ENCODE data around the gene DPEP2NB. TPM values are rescaled to one million over a fixed set of nuclear protein-coding genes. Genes with fewer than 3 reads are reported as not detected.
"Not testable (repeated sequence)": the region's sequence is repeated elsewhere in the genome, so short reads cannot be mapped to it uniquely, and the experiment has no call there.

DPEP2NB gene
- total RNA-seq, 2 donors from 2014 or later: 0.62 TPM; not detected in 1

- no peaks in the 10 kb centered on the region for H3K27me3 ChIP-seq (replicated peaks; ENCODE audit: insufficient read depth)
- TF ChIP-seq POLR2A (IDR thresholded peaks at IDR 0.05) (no peak), POLR2AphosphoS5 (IDR thresholded peaks at IDR 0.05) (no peak)
- H3K36me3 ChIP-seq: no peaks in the 10 kb centered on the region
- H3K4me1 ChIP-seq (replicated peaks): no peaks in the 10 kb centered on the region
- no peak for DNase-seq (ENCODE audit: low spot score)
- no peak overlapping the region for H3K4me3 ChIP-seq
- WGBS: 62% methylated on average over 5 of the region's 5 CpGs
- no peaks in the 10 kb centered on the region for H3K9me3 ChIP-seq
- H3K27ac ChIP-seq: no peak overlapping the region
- intact Hi-C loops (cut with DNase I): no loop called here
These were observed 38.7 kb downstream of the DPEP2NB start for GRCh38 chr16:67977005-67977404.

GRCh38 chr16:67976205-67976604, 39.5 kb downstream of the DPEP2NB start:
- H3K4me3 ChIP-seq: no peak overlapping the region
- intact Hi-C loops (cut with DNase I): no loop called here
- H3K36me3 ChIP-seq: no peaks in the 10 kb centered on the region
- TF ChIP-seq, protein P1, sequence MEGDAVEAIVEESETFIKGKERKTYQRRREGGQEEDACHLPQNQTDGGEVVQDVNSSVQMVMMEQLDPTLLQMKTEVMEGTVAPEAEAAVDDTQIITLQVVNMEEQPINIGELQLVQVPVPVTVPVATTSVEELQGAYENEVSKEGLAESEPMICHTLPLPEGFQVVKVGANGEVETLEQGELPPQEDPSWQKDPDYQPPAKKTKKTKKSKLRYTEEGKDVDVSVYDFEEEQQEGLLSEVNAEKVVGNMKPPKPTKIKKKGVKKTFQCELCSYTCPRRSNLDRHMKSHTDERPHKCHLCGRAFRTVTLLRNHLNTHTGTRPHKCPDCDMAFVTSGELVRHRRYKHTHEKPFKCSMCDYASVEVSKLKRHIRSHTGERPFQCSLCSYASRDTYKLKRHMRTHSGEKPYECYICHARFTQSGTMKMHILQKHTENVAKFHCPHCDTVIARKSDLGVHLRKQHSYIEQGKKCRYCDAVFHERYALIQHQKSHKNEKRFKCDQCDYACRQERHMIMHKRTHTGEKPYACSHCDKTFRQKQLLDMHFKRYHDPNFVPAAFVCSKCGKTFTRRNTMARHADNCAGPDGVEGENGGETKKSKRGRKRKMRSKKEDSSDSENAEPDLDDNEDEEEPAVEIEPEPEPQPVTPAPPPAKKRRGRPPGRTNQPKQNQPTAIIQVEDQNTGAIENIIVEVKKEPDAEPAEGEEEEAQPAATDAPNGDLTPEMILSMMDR (IDR thresholded peaks at IDR 0.05): no peak
- TF ChIP-seq POLR2AphosphoS5 (IDR thresholded peaks at IDR 0.05) (no peak), POLR2A (IDR thresholded peaks at IDR 0.05) (no peak)
- no peak for DNase-seq (ENCODE audit: low spot score)
- H3K4me1 ChIP-seq (replicated peaks): no peaks in the 10 kb centered on the region
- no peaks in the 10 kb centered on the region for H3K27me3 ChIP-seq (replicated peaks; ENCODE audit: insufficient read depth)
- WGBS: 97% methylated on average over 2 of the region's 2 CpGs
- no peaks in the 10 kb centered on the region for H3K9me3 ChIP-seq
- no peak overlapping the region for H3K27ac ChIP-seq

- Histone ChIP-seq H3K27me3 (replicated peaks; ENCODE audit: insufficient read depth) (no peaks in the 10 kb centered on the region), H3K4me1 (replicated peaks) (no peaks in the 10 kb centered on the region), H3K9me3 (no peaks in the 10 kb centered on the region), H3K4me3 (no peak overlapping the region), H3K36me3 (no peaks in the 10 kb centered on the region), H3K27ac (no peak overlapping the region)
- TF ChIP-seq, protein P1 (IDR thresholded peaks at IDR 0.05): no peak
- no peak for TF ChIP-seq POLR2AphosphoS5 (IDR thresholded peaks at IDR 0.05)
- no peak for TF ChIP-seq POLR2A (IDR thresholded peaks at IDR 0.05)
- DNase-seq (ENCODE audit: low spot score): no peak
- intact Hi-C loops (cut with DNase I): no loop called here
- WGBS: 65% methylated on average over 14 of the region's 14 CpGs
These were observed 40.2 kb downstream of the DPEP2NB start for GRCh38 chr16:67975321-67976105.

DNA sequence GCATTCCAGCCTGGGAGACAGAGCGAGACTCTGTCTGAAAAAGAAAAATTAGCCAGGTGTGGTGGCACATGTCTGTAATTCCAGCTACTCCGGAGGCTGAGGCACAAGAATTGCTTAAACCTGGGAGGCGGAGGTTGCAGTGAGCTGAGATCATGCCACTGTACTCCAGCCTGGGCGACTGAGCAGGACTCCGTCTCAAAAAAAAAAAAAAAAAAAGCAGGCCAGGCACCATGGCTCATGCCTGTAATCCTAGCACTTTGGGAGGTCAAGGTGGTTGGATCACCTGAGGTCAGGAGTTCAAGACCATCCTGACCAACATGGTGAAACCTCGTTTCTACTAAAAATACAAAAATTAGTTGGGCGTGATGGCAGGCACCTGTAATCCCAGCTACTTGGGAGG, 43.4 kb downstream of the DPEP2NB start:
- DNase-seq (ENCODE audit: low spot score); intact Hi-C loops (cut with DNase I): not testable (repeated sequence)

DNA sequence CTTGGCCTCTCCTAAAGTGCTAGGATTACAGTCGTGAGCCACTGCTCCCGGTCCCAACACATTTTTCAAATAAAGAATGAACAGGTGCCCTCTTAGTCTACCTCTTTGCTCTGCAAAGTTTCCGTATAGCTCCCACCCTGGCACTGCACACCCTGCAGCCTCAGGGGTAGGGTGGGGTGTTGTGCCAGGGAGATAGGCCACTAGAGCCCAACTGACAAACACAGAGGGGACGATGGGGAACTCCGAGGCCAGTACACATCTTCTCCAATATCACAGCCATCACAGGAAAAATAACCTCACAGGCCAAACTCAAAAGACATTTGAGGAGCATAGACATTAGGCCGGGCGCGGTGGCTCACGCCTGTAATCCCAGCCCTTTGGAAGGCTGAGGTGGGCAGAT, 44.6 kb downstream of the DPEP2NB start:
- no peak for DNase-seq (ENCODE audit: low spot score)
- Histone ChIP-seq H3K9me3 (no peaks in the 10 kb centered on the region), H3K4me1 (replicated peaks) (peaks cover 8% of the 10 kb centered on the region), H3K4me3 (no peak overlapping the region), H3K27ac (no peak overlapping the region), H3K36me3 (no peaks in the 10 kb centered on the region), H3K27me3 (replicated peaks; ENCODE audit: insufficient read depth) (no peaks in the 10 kb centered on the region)
- WGBS: 94% methylated on average over 9 of the region's 9 CpGs
- intact Hi-C loops (cut with DNase I): no loop called here
- TF ChIP-seq, protein P1 (IDR thresholded peaks at IDR 0.05): no peak
- TF ChIP-seq POLR2AphosphoS5 (IDR thresholded peaks at IDR 0.05): no peak
- no peak for TF ChIP-seq POLR2A (IDR thresholded peaks at IDR 0.05)

More for the DNA sequence above, 43.4 kb downstream of the DPEP2NB start:
- WGBS: 89% methylated on average over 7 of the region's 7 CpGs
- not testable (repeated sequence) for H3K27ac ChIP-seq; H3K9me3 ChIP-seq; H3K4me3 ChIP-seq; H3K36me3 ChIP-seq; H3K27me3 ChIP-seq (replicated peaks; ENCODE audit: insufficient read depth); H3K4me1 ChIP-seq (replicated peaks)
